ENCODE results near the gene SFTPA2. TPM values are rescaled to one million over a fixed set of nuclear protein-coding genes. Genes with fewer than 3 reads are reported as not detected.
A peak's percentile ranks its signal among the peaks of the same experiment; 100 is the strongest.
"Not testable (repeated sequence)": the region's sequence is repeated elsewhere in the genome, so short reads cannot be mapped to it uniquely, and the experiment has no call there.

The SFTPA2 gene
- total and polyA plus RNA-seq, 2 of the 4 experiments (the other 2 are of a cell fraction) = not detected

DNA sequence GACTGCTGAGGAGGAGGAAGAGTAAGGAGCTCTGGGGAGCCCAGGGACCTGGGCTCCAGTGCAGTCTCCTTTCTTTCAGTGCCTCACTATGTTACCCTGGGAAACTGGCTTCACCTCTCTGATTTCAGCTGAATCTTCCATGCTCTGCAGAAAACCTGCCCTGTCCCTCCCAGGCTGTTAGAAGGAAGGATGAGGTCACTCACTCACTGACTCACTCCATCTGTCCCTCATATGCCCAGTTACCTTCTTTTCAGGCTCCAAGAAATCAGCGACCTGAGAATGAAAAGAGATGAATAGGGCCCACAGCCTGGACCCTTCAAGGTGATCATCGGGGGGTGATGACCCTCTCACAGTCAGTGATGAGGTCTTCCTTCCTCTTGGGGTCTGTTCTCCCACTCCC is 481 bp downstream of the SFTPA2 start:
- Histone ChIP-seq H3K4me1 (ENCODE audit: control insufficient read depth, insufficient read depth, low read length) (no peaks in the 10 kb centered on the region), H3K27ac (ENCODE audit: insufficient read depth, low read length) (no peak overlapping the region), H3K9me3 (ENCODE audit: control insufficient read depth, insufficient read depth, low read length) (no peaks in the 10 kb centered on the region), H3K4me2 (ENCODE audit: low read depth, low read length) (no peak overlapping the region), H2BK20ac (ENCODE audit: low read depth, low read length) (no peak overlapping the region), H4K20me1 (ENCODE audit: insufficient read depth, low read length) (no peaks in the 10 kb centered on the region), H3K14ac (replicated peaks; ENCODE audit: low read depth, low read length) (no peak overlapping the region), H4K5ac (ENCODE audit: low read depth, low read length) (no peak overlapping the region), H3K4me3 (ENCODE audit: insufficient read depth, low read depth, low read length) (no peak overlapping the region), H3K23ac (ENCODE audit: low read depth, low read length) (no peak overlapping the region), H4K8ac (ENCODE audit: low read depth in 2 of 2, low read length in 2 of 2) (no peak overlapping the region), H3K9ac (ENCODE audit: low read depth, low read length) (no peak overlapping the region), H3K4ac (ENCODE audit: low read depth, low read length) (no peak overlapping the region), H2BK15ac (ENCODE audit: low read depth, low read length) (no peak overlapping the region), H2AK9ac (replicated peaks; ENCODE audit: low read depth, low read length, poor library complexity) (no peak overlapping the region), H2BK120ac (ENCODE audit: low read depth, low read length) (no peak overlapping the region), H4K91ac (ENCODE audit: insufficient read depth, low read depth, low read length) (no peak overlapping the region), H2BK5ac (ENCODE audit: low read depth, low read length, poor library complexity, severe bottlenecking) (no peak overlapping the region), H3K9me1 (ENCODE audit: insufficient read depth, low read length) (no peaks in the 10 kb centered on the region), H3K27me3 (ENCODE audit: control insufficient read depth, insufficient read depth, low read length) (peaks cover 24% of the 10 kb centered on the region), H2AK5ac (ENCODE audit: low read depth, low read length) (no peak overlapping the region), H3K79me1 (ENCODE audit: low read depth in 1 of 2, low read length in 2 of 2) (no peaks in the 10 kb centered on the region), H3K56ac (ENCODE audit: extremely low read depth, insufficient read depth, low read length) (no peak overlapping the region), H3K18ac (ENCODE audit: low read depth, low read length) (no peak overlapping the region), H3K36me3 (ENCODE audit: control insufficient read depth, insufficient read depth, low read length) (no peaks in the 10 kb centered on the region), H2AFZ (replicated peaks; ENCODE audit: low read length, poor library complexity) (no peak overlapping the region)
- no CpG with 5 or more reads among the region's 2 CpGs for WGBS, 2 experiments (ENCODE audit: extremely low coverage in 2 of 2, insufficient read length in 1 of 2)
- DNase-seq = peak; percentile 43
- dilution Hi-C loops (cut with HindIII; ENCODE audit: low sequenced_read_pairs, unreplicated experiment) (no loop called here), intact Hi-C loops (cut with micrococcal nuclease) (no loop called here), in situ Hi-C loops (cut with MboI; ENCODE audit: low sequenced_read_pairs) (loop anchor here (5.0 to 25.0 kb wide), 2 partner anchors 373 to 703 kb away; no protein-coding TSS in a partner anchor)
- peak; percentile 55; the same call in 1 of the 2 replicates for ATAC-seq (ENCODE audit: low read depth)
- no TSS peak for BruUV-seq (replicated peaks)
- POLR2A ChIA-PET (ENCODE audit: unreplicated experiment) = no interaction called here
- no peak for TF ChIP-seq SMC3 (IDR thresholded peaks at IDR 0.05; ENCODE audit: low read depth, low read length)
- TF ChIP-seq CEBPB (IDR thresholded peaks at IDR 0.05; ENCODE audit: low read depth, low read length) = no peak
- TF ChIP-seq RFX5 (IDR thresholded peaks at IDR 0.05; ENCODE audit: low read depth, low read length) = no peak
- TF ChIP-seq POLR2A (IDR thresholded peaks at IDR 0.05; ENCODE audit: low read depth, low read length) = no peak
- TF ChIP-seq NFE2L2 (IDR thresholded peaks at IDR 0.05; ENCODE audit: low read depth, low read length) = no peak
- no peak for TF ChIP-seq RCOR1 (IDR thresholded peaks at IDR 0.05; ENCODE audit: insufficient replicate concordance, low read length)
- TF ChIP-seq RAD21 (IDR thresholded peaks at IDR 0.05; ENCODE audit: low read length) = no peak
- CTCF ChIA-PET = no interaction called here

DNA sequence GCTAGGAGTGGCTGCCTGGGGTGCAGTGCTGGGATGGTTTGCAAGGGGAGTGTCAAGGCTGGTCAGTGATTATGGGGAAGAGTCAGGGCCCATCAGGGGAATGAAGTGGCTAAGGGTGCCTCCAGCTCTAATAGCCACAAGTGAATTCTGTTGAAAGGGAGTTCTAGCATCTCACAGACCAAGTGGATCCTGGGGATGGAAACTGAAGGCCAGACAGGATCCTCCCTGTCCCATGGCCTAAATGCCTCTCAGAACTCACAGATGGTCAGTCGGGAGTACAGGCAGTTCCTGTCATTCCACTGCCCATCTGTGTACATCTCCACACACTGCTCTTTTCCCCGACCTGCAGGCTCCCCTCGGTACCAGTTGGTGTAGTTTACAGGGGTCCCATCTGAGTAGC is 3.2 kb downstream of the SFTPA2 start:
- dilution Hi-C loops (cut with HindIII; ENCODE audit: low sequenced_read_pairs, unreplicated experiment); H3K18ac ChIP-seq (ENCODE audit: low read depth, low read length); BruUV-seq (replicated peaks); H3K14ac ChIP-seq (replicated peaks; ENCODE audit: low read depth, low read length); H3K4me1 ChIP-seq (ENCODE audit: control insufficient read depth, insufficient read depth, low read length); ATAC-seq (ENCODE audit: low read depth); H3K4me2 ChIP-seq (ENCODE audit: low read depth, low read length); POLR2A ChIA-PET (ENCODE audit: unreplicated experiment); H4K5ac ChIP-seq (ENCODE audit: low read depth, low read length); H4K8ac ChIP-seq (ENCODE audit: low read depth in 2 of 2, low read length in 2 of 2); H2BK5ac ChIP-seq (ENCODE audit: low read depth, low read length, poor library complexity, severe bottlenecking); H3K23ac ChIP-seq (ENCODE audit: low read depth, low read length); intact Hi-C loops (cut with micrococcal nuclease); H4K20me1 ChIP-seq (ENCODE audit: insufficient read depth, low read length); DNase-seq; H3K56ac ChIP-seq (ENCODE audit: extremely low read depth, insufficient read depth, low read length); H3K9ac ChIP-seq (ENCODE audit: low read depth, low read length); H3K4ac ChIP-seq (ENCODE audit: low read depth, low read length); CTCF ChIA-PET; H3K9me3 ChIP-seq (ENCODE audit: control insufficient read depth, insufficient read depth, low read length); H2AK5ac ChIP-seq (ENCODE audit: low read depth, low read length); H2BK15ac ChIP-seq (ENCODE audit: low read depth, low read length); H3K4me3 ChIP-seq (ENCODE audit: insufficient read depth, low read depth, low read length); H3K9me1 ChIP-seq (ENCODE audit: insufficient read depth, low read length); H4K91ac ChIP-seq (ENCODE audit: insufficient read depth, low read depth, low read length); H3K79me1 ChIP-seq (ENCODE audit: low read depth in 1 of 2, low read length in 2 of 2); H2AFZ ChIP-seq (replicated peaks; ENCODE audit: low read length, poor library complexity); H3K27ac ChIP-seq (ENCODE audit: insufficient read depth, low read length); H2BK120ac ChIP-seq (ENCODE audit: low read depth, low read length); H3K36me3 ChIP-seq (ENCODE audit: control insufficient read depth, insufficient read depth, low read length); H2BK20ac ChIP-seq (ENCODE audit: low read depth, low read length); H2AK9ac ChIP-seq (replicated peaks; ENCODE audit: low read depth, low read length, poor library complexity): not testable (repeated sequence)
- peaks cover 28% of the 10 kb centered on the region for H3K27me3 ChIP-seq (ENCODE audit: control insufficient read depth, insufficient read depth, low read length)
- no CpG with 5 or more reads among the region's 3 CpGs for WGBS, 2 experiments (ENCODE audit: extremely low coverage in 2 of 2, insufficient read length in 1 of 2)
- in situ Hi-C loops (cut with MboI; ENCODE audit: low sequenced_read_pairs) = loop anchor here (25.0 kb wide), 1 partner anchor 705 kb away; no protein-coding TSS in a partner anchor
